Mucosa of rectum (tissue), 2 donors: ENCODE results near the gene PPP1R12B.
"Not testable (repeated sequence)": the region's sequence is repeated elsewhere in the genome, so short reads cannot be mapped to it uniquely, and the experiment has no call there.

Source experiments
- H3K27ac ChIP-seq, 2 donors: one replicate each; pipeline ENCODE4 v1.7.0; 2013; ENCODE audit warnings: inconsistent platforms in 2 of 2, low read depth in 2 of 2, low read length in 2 of 2
- H3K27me3 ChIP-seq, 2 donors: one replicate each; pipeline ENCODE4 v1.7.0; 2013; ENCODE audit warnings: low read length in 2 of 2; ENCODE audit not compliant: control insufficient read depth in 2 of 2, insufficient read depth in 2 of 2
- H3K36me3 ChIP-seq, 2 donors: one replicate each; pipeline ENCODE4 v1.7.0; 2013; ENCODE audit warnings: low read length in 2 of 2; ENCODE audit not compliant: control insufficient read depth in 2 of 2, insufficient read depth in 2 of 2
- H3K4me1 ChIP-seq, 2 donors: one replicate each; pipeline ENCODE4 v1.7.0; 2013; ENCODE audit warnings: low read length in 2 of 2, mild to moderate bottlenecking in 1 of 2; ENCODE audit not compliant: control insufficient read depth in 2 of 2, insufficient read depth in 2 of 2
- H3K4me3 ChIP-seq, 2 donors: one replicate each; pipeline ENCODE4 v1.7.0; 2013; ENCODE audit warnings: low read length in 2 of 2
- H3K9ac ChIP-seq, 2 donors: one replicate each; pipeline ENCODE4 v1.7.0; 2013; ENCODE audit warnings: low read length in 2 of 2, low read depth in 1 of 2, mild to moderate bottlenecking in 1 of 2
- H3K9me3 ChIP-seq, 2 donors: one replicate each; pipeline ENCODE4 v1.7.0; 2013; ENCODE audit warnings: low read length in 2 of 2; ENCODE audit not compliant: control insufficient read depth in 2 of 2
- donor health status: healthy.
- donor health status: Normal muscosa, but diverticular disease.

Gene PPP1R12B

DNA sequence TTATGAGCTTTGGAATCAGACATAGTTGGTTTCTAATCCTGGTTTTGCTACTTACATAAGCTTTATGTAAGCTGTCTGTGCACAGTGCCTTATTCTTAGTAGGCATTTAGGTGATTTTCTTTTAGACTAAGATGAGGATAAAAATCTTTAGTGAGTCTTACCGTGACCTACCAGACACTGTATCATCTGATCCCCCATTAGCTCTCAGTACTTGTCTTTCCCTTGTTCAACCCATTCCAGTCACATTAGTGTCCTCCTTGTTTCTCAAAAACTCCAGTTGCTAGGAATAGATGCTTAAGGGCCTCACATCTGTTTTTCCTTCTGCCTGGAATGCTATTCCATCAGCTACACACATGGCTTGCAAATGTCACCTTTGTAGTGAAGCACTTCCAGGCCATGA is 18.8 kb downstream of the PPP1R12B start:
- H3K36me3 ChIP-seq = no peaks in the 10 kb centered on the region
- H3K27ac ChIP-seq = no peak overlapping the region
- H3K9ac ChIP-seq = no peak overlapping the region
- H3K9me3 ChIP-seq = no peaks in the 10 kb centered on the region
- H3K4me1 ChIP-seq = no peaks in the 10 kb centered on the region
- H3K4me3 ChIP-seq = no peak overlapping the region
- H3K27me3 ChIP-seq = no peaks in the 10 kb centered on the region

DNA sequence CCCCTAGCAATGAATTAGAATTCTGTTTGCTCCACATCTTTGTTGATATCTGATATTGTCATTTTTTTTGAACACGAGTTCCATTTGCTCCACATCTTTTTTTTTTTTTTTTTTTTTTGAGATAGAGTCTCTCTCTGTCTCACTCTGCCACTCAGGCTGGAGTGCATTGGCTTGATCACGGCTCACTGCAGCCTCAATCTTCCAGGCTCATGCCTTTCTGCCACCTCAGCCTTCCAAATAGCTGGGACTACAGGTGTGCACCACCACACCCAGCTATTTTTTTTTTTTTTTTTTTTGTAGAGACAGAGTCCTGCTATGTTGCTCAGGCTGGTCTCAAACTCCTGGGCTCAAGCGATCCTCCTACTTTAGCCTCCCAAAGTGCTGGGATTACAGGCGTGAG is 22.4 kb downstream of the PPP1R12B start:
- H3K27ac ChIP-seq, H3K27me3 ChIP-seq, H3K9ac ChIP-seq, H3K9me3 ChIP-seq, H3K36me3 ChIP-seq, H3K4me1 ChIP-seq, H3K4me3 ChIP-seq: not testable (repeated sequence)

- H3K36me3 ChIP-seq = no peaks in the 10 kb centered on the region
- no peaks in the 10 kb centered on the region for H3K27me3 ChIP-seq
- H3K4me3 ChIP-seq = no peak overlapping the region
- H3K27ac ChIP-seq = no peak overlapping the region
- no peak overlapping the region for H3K9ac ChIP-seq
- H3K4me1 ChIP-seq = no peaks in the 10 kb centered on the region
- H3K9me3 ChIP-seq = no peaks in the 10 kb centered on the region
Measured at GRCh38 chr1:202374099-202374498, 25.6 kb downstream of the PPP1R12B start.

DNA sequence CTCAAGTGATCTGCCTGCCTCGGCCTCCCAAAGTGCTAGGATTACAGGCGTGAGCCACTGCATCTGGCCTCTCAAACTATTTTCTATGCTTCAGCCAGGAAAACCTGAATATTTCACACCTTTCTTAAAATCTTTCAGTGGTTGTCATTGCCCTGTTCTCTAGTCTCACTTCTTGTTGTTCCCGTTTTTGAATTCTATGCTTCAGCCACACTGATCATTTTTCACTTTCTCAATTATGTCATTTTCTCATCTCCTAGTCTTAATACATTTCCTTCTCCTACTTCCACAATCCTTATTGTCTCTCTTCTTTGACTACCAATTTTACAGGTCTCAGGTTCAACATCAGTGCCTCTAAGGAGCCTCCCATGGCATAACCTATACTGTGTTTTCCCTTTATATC is 26.7 kb downstream of the PPP1R12B start:
- H3K4me3 ChIP-seq, H3K9me3 ChIP-seq, H3K27me3 ChIP-seq, H3K4me1 ChIP-seq, H3K9ac ChIP-seq, H3K36me3 ChIP-seq, H3K27ac ChIP-seq: not testable (repeated sequence)

DNA sequence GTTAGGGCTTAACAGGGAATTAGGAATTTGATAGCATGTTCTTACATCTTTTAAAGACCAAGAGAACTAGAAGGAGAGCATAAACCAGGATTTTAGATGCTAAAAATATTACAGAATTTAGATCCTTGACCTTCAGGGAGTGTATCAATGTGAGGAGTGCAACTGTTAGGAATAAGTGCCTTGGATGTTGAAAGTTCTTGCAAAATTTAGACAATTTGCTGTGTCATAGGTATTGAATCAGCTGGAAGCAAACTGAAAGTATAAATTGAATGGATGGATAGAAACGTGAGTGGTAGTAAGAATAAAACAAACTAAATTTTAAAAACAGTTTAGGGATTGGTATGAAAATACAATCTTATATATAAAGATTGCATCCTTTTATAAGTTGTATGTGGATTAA is 27.7 kb downstream of the PPP1R12B start:
- Histone ChIP-seq H3K36me3 (no peaks in the 10 kb centered on the region), H3K27ac (no peak overlapping the region), H3K4me1 (no peaks in the 10 kb centered on the region), H3K4me3 (no peak overlapping the region), H3K9me3 (no peaks in the 10 kb centered on the region), H3K9ac (no peak overlapping the region), H3K27me3 (no peaks in the 10 kb centered on the region)

DNA sequence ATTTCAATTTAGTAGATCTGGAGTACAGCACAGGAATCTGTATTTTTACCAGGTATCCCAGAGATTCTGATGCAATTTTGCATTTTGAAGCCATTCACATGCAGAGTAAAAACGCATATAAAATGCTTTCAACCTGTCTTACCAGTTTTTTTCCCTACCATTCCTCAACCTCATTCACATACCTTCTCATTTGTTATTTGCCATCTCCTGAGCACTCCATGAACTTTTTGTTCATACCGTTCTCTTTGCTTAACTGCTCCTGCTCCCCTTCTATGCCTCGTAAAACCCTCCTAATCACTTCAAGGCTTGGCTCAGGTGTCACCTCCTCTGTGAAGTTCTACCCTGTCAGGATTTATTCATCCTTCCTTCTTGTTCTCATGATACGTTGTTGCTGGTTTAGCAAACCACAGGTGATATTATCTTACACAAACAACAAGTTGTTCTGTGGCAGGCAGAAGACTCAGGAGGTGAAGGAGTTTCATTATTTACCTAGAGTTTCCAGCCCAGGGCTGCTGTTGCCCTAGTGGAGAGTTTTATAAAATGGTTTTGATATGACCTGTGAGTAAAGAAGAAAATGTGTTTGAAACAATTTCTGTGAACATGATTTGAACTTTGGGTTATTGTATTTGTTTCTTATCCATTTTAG is 31.5 kb downstream of the PPP1R12B start:
- not testable (repeated sequence) for H3K4me3 ChIP-seq, H3K4me1 ChIP-seq, H3K27me3 ChIP-seq, H3K9ac ChIP-seq, H3K27ac ChIP-seq, H3K9me3 ChIP-seq, H3K36me3 ChIP-seq

GRCh38 chr1:202380535-202380934 is 32.0 kb downstream of the PPP1R12B start:
- H3K4me3 ChIP-seq, H3K9me3 ChIP-seq, H3K36me3 ChIP-seq, H3K27ac ChIP-seq, H3K4me1 ChIP-seq, H3K27me3 ChIP-seq, H3K9ac ChIP-seq: not testable (repeated sequence)

DNA sequence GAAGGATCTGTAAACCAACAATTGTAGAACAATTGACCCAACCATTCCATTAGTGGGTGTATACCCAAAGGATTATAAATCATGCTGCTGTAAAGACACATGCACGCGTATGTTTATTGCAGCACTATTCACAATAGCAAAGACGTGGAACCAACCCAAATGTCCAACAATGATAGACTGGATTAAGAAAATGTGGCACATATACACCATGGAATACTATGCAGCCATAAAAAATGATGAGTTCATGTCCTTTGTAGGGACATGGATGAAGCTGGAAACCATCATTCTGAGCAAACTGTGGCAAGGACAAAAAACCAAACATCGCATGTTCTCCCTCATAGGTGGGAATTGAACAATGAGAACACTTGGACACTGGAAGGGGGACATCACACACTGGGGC is 33.4 kb downstream of the PPP1R12B start:
- H3K9me3 ChIP-seq, H3K36me3 ChIP-seq, H3K4me3 ChIP-seq, H3K27me3 ChIP-seq, H3K9ac ChIP-seq, H3K4me1 ChIP-seq, H3K27ac ChIP-seq: not testable (repeated sequence)

GRCh38 chr1:202395831-202396230 is 47.3 kb downstream of the PPP1R12B start:
- H3K9me3 ChIP-seq, H3K9ac ChIP-seq, H3K27me3 ChIP-seq, H3K4me1 ChIP-seq, H3K36me3 ChIP-seq, H3K4me3 ChIP-seq, H3K27ac ChIP-seq: not testable (repeated sequence)

- Histone ChIP-seq H3K27ac (no peak overlapping the region), H3K4me1 (no peaks in the 10 kb centered on the region), H3K27me3 (no peaks in the 10 kb centered on the region), H3K9me3 (no peaks in the 10 kb centered on the region), H3K9ac (no peak overlapping the region), H3K4me3 (no peak overlapping the region), H3K36me3 (no peaks in the 10 kb centered on the region)
Measured at GRCh38 chr1:202397256-202397655, 48.8 kb downstream of the PPP1R12B start.

- not testable (repeated sequence) for H3K27me3 ChIP-seq, H3K27ac ChIP-seq, H3K36me3 ChIP-seq, H3K4me3 ChIP-seq, H3K4me1 ChIP-seq, H3K9ac ChIP-seq, H3K9me3 ChIP-seq
Measured at GRCh38 chr1:202398439-202398838, 49.9 kb downstream of the PPP1R12B start.
